ENCODE measurements around the gene ZBTB34. TPM values are rescaled to one million over a fixed set of nuclear protein-coding genes. Genes with fewer than 3 reads are reported as not detected.

Gene ZBTB34
- total and polyA plus RNA-seq, 9 of the 15 experiments (the other 6 are each of a cell fraction or from before 2014, with no cell fraction given): 2.7 to 15.6 (median 9.8) TPM

GRCh38 chr9:126854734-126855133 lies 5.7 kb upstream of the ZBTB34 start (continued):
- TF ChIP-seq MGA (IDR thresholded peaks at IDR 0.05) (0 out of 2 replicates have a peak, but pooled peaks have one; percentile 31), ZSCAN29 (IDR thresholded peaks at IDR 0.05) (no peak), EZH2 (IDR thresholded peaks at IDR 0.05; ENCODE audit: borderline replicate concordance, low read depth, low read length) (no peak)
- TF ChIP-seq, protein P1, sequence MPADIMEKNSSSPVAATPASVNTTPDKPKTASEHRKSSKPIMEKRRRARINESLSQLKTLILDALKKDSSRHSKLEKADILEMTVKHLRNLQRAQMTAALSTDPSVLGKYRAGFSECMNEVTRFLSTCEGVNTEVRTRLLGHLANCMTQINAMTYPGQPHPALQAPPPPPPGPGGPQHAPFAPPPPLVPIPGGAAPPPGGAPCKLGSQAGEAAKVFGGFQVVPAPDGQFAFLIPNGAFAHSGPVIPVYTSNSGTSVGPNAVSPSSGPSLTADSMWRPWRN (IDR thresholded peaks at IDR 0.05; ENCODE audit: low read depth): no peak

Data from K562 (cell line).